Liver (tissue), 3 donors: ENCODE results near the gene ANXA7.

ENCODE experiments used
- EGR1 ChIP-seq, 2 donors: IDR thresholded peaks; 2 replicates each; pipeline ENCODE4 v1.6.1; 2016 to 2018; ENCODE audit warnings: antibody characterized with exemption in 2 of 2, low read depth in 2 of 2
- FOXA2 ChIP-seq: IDR thresholded peaks from 2 replicates; pipeline ENCODE4 v1.6.1; 2016; ENCODE audit warnings: antibody characterized with exemption
- JUND ChIP-seq, 2 donors: IDR thresholded peaks; 2 replicates each; pipeline ENCODE4 v1.6.1; 2016; ENCODE audit warnings: antibody characterized with exemption in 2 of 2
- NR2F2 ChIP-seq: IDR thresholded peaks from 2 replicates; pipeline ENCODE4 v1.6.1; 2016; ENCODE audit warnings: antibody characterized with exemption
- RAD21 ChIP-seq, 2 donors: IDR thresholded peaks; 2 replicates each; pipeline ENCODE4 v1.6.1; 2016; ENCODE audit warnings: antibody characterized with exemption in 2 of 2, mild to moderate bottlenecking in 2 of 2
- TAF1 ChIP-seq: conservative IDR thresholded peaks from 2 replicates; pipeline ENCODE4 v1.6.1; 2016; ENCODE audit warnings: antibody characterized with exemption, mild to moderate bottlenecking
- TF ChIP-seq, protein P1 (sequence below): fragments of 150-350 bp; IDR thresholded peaks from 2 replicates; pipeline ENCODE4 v1.5.1; 2017; ENCODE audit warnings: improper control_type of control experiment, low read depth, low read length; ENCODE audit not compliant: missing input control
- TF ChIP-seq, protein P2 (sequence below): IDR thresholded peaks from 2 replicates; pipeline ENCODE4 v1.6.1; 2016; ENCODE audit warnings: antibody characterized with exemption, mild to moderate bottlenecking
- TF ChIP-seq, protein P3 (sequence below): IDR thresholded peaks from 2 replicates; pipeline ENCODE4 v1.6.1; 2016; ENCODE audit warnings: antibody characterized with exemption
- TF ChIP-seq, protein P4 (sequence below): IDR thresholded peaks from 2 replicates; pipeline ENCODE4 v1.6.1; 2016; ENCODE audit warnings: antibody characterized with exemption
- TF ChIP-seq, protein P5 (sequence below): IDR thresholded peaks from 2 replicates; pipeline ENCODE4 v1.6.1; 2016; ENCODE audit warnings: antibody characterized with exemption
- donor health status: healthy.
- donor health status: healthy.

DNA sequence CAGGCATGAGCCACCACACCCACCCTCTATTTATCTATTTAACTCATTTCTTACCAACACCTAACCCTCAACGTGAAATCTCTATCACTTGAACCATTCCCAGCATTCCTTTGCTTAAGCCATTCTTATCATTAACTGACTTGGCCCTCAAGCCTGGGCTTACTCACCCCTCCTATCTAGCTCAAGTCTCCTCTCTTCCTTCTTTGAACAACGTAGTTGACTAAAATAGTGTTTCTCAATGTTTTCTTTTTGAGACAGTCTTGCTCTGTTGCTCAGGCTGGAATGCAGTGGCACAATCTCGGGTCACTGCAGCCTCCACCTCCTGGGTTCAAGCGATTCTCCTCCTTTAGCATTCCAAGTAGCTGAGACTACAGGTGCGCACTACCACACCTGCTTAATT lies 7.0 kb downstream of the ANXA7 start:
- TF ChIP-seq, protein P1, sequence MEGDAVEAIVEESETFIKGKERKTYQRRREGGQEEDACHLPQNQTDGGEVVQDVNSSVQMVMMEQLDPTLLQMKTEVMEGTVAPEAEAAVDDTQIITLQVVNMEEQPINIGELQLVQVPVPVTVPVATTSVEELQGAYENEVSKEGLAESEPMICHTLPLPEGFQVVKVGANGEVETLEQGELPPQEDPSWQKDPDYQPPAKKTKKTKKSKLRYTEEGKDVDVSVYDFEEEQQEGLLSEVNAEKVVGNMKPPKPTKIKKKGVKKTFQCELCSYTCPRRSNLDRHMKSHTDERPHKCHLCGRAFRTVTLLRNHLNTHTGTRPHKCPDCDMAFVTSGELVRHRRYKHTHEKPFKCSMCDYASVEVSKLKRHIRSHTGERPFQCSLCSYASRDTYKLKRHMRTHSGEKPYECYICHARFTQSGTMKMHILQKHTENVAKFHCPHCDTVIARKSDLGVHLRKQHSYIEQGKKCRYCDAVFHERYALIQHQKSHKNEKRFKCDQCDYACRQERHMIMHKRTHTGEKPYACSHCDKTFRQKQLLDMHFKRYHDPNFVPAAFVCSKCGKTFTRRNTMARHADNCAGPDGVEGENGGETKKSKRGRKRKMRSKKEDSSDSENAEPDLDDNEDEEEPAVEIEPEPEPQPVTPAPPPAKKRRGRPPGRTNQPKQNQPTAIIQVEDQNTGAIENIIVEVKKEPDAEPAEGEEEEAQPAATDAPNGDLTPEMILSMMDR: no peak
- TF ChIP-seq RAD21 (IDR thresholded peaks at IDR 0.05): no peak
- TF ChIP-seq, protein P2, sequence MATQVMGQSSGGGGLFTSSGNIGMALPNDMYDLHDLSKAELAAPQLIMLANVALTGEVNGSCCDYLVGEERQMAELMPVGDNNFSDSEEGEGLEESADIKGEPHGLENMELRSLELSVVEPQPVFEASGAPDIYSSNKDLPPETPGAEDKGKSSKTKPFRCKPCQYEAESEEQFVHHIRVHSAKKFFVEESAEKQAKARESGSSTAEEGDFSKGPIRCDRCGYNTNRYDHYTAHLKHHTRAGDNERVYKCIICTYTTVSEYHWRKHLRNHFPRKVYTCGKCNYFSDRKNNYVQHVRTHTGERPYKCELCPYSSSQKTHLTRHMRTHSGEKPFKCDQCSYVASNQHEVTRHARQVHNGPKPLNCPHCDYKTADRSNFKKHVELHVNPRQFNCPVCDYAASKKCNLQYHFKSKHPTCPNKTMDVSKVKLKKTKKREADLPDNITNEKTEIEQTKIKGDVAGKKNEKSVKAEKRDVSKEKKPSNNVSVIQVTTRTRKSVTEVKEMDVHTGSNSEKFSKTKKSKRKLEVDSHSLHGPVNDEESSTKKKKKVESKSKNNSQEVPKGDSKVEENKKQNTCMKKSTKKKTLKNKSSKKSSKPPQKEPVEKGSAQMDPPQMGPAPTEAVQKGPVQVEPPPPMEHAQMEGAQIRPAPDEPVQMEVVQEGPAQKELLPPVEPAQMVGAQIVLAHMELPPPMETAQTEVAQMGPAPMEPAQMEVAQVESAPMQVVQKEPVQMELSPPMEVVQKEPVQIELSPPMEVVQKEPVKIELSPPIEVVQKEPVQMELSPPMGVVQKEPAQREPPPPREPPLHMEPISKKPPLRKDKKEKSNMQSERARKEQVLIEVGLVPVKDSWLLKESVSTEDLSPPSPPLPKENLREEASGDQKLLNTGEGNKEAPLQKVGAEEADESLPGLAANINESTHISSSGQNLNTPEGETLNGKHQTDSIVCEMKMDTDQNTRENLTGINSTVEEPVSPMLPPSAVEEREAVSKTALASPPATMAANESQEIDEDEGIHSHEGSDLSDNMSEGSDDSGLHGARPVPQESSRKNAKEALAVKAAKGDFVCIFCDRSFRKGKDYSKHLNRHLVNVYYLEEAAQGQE: no peak
- TF ChIP-seq NR2F2: no peak
- TF ChIP-seq EGR1 (IDR thresholded peaks at IDR 0.05; ENCODE audit: low read depth in 2 of 2): no peak
- no peak for TF ChIP-seq TAF1
- no peak for TF ChIP-seq JUND (IDR thresholded peaks at IDR 0.05)
- TF ChIP-seq, protein P3, sequence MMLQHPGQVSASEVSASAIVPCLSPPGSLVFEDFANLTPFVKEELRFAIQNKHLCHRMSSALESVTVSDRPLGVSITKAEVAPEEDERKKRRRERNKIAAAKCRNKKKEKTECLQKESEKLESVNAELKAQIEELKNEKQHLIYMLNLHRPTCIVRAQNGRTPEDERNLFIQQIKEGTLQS: no peak
- no peak for TF ChIP-seq FOXA2
- TF ChIP-seq, protein P4, sequence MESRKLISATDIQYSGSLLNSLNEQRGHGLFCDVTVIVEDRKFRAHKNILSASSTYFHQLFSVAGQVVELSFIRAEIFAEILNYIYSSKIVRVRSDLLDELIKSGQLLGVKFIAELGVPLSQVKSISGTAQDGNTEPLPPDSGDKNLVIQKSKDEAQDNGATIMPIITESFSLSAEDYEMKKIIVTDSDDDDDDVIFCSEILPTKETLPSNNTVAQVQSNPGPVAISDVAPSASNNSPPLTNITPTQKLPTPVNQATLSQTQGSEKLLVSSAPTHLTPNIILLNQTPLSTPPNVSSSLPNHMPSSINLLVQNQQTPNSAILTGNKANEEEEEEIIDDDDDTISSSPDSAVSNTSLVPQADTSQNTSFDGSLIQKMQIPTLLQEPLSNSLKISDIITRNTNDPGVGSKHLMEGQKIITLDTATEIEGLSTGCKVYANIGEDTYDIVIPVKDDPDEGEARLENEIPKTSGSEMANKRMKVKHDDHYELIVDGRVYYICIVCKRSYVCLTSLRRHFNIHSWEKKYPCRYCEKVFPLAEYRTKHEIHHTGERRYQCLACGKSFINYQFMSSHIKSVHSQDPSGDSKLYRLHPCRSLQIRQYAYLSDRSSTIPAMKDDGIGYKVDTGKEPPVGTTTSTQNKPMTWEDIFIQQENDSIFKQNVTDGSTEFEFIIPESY: no peak
- TF ChIP-seq, protein P5, sequence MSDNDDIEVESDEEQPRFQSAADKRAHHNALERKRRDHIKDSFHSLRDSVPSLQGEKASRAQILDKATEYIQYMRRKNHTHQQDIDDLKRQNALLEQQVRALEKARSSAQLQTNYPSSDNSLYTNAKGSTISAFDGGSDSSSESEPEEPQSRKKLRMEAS: no peak
